GM06990 (cell line): ENCODE data around the gene IER2.

Experiments
- DNase-seq: peaks from one replicate; pipeline ENCODE4 v3.0.0-alpha.2; 2011; ENCODE audit not compliant: insufficient read length; ENCODE audit errors: extremely low read depth
- H3K27me3 ChIP-seq: replicated peaks from 2 replicates; pipeline ENCODE4 v1.6.0; 2011; ENCODE audit warnings: low read length; ENCODE audit not compliant: control insufficient read depth, insufficient read depth
- H3K36me3 ChIP-seq: 2 replicates; pipeline ENCODE4 v1.5.1; 2011; ENCODE audit warnings: low read length; ENCODE audit not compliant: control insufficient read depth, insufficient read depth
- H3K4me3 ChIP-seq: replicated peaks from 2 replicates; pipeline ENCODE4 v1.5.1; 2011; ENCODE audit warnings: low read depth, mild to moderate bottlenecking, control low read depth, low read length
- CTCF ChIP-seq: IDR thresholded peaks from 2 replicates; pipeline ENCODE4 v1.5.1; 2011; ENCODE audit warnings: low read length, control low read depth, mild to moderate bottlenecking, inconsistent platforms; ENCODE audit not compliant: insufficient read depth, poor library complexity, severe bottlenecking

Gene IER2

GRCh38 chr19:13121551-13122274, 28.5 kb upstream of the IER2 start:
- Histone ChIP-seq H3K36me3 (peaks cover 11% of the 10 kb centered on the region), H3K27me3 (no peaks in the 10 kb centered on the region), H3K4me3 (no peak overlapping the region)
- no peak for TF ChIP-seq CTCF
- no peak for DNase-seq

GRCh38 chr19:13122275-13122878, 27.8 kb upstream of the IER2 start:
- no peak for TF ChIP-seq CTCF
- Histone ChIP-seq H3K4me3 (no peak overlapping the region), H3K27me3 (no peaks in the 10 kb centered on the region), H3K36me3 (peaks cover 11% of the 10 kb centered on the region)
- no peak for DNase-seq

- no peak for DNase-seq
- peaks cover 13% of the 10 kb centered on the region for H3K36me3 ChIP-seq
- H3K27me3 ChIP-seq = no peaks in the 10 kb centered on the region
- no peak overlapping the region for H3K4me3 ChIP-seq
- TF ChIP-seq CTCF = no peak
Observed at GRCh38 chr19:13122980-13123957, 26.9 kb upstream of the IER2 start.

- Histone ChIP-seq H3K36me3 (peaks cover 8% of the 10 kb centered on the region), H3K4me3 (no peak overlapping the region), H3K27me3 (no peaks in the 10 kb centered on the region)
- TF ChIP-seq CTCF = no peak
- no peak for DNase-seq
Observed at GRCh38 chr19:13127051-13127450, 23.2 kb upstream of the IER2 start.

- TF ChIP-seq CTCF = no peak
- Histone ChIP-seq H3K27me3 (no peaks in the 10 kb centered on the region), H3K36me3 (peaks cover 11% of the 10 kb centered on the region), H3K4me3 (no peak overlapping the region)
- no peak for DNase-seq
Observed at GRCh38 chr19:13127811-13128575, 22.2 kb upstream of the IER2 start.
